Measurements from ENCODE around the gene UBE2L3. TPM values are rescaled to one million over a fixed set of nuclear protein-coding genes. Genes with fewer than 3 reads are reported as not detected.
"Not testable (repeated sequence)": the region's sequence is repeated elsewhere in the genome, so short reads cannot be mapped to it uniquely, and the experiment has no call there.

Gene UBE2L3
- 92.6 TPM for polyA plus RNA-seq (2013, experiment 1 of 4)
- polyA plus RNA-seq (2013, experiment 2 of 4): 93.7 TPM
- 80.7 TPM for polyA plus RNA-seq (2013, experiment 3 of 4)
- 95.2 TPM for polyA plus RNA-seq (2013, experiment 4 of 4)

DNA sequence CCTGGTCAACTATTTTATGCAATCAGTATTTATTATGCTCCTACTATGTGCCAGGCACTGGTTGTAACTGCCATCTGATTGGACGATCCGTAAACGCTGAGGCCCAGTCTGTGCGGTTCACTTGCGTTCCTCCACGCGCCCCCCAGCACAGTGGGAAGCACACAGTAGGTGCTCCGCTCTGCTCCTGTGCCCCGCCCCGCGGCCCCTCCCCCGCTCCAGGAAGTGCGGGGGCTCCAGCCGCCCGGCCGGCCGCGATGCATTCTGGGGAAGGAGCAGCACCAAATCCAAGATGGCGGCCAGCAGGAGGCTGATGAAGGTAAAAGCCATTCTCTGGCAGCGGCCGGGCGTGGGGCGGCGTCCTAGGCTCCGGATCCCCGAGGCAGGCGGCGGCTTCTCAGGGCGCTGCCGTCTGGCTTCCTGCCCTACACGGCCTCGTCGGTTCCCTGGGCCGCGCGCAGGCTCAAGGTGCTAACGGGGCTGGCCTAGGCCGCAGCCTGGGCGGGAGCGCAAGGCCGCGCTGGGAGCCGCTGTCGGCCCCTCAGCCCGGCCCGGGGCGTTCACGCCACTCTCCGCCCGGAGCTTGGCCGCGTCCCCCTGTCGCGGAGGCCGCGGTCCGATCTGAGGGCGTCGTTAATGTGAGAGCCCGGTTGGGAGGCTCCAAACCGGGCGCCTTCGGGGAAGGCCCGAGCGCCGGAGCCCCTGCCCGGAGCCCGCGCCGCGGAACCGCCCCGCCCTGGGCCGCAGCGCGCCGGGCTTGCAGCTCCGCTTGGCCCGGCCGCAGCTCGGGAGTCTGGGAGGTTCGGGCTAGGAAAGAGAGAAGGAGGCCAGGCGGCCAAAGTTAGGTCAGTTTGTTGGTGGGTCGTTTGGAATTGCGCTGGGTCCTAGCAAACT lies at the start of gene UBE2L3:
Gene UBE2L3, plus strand, starts transcription at position 259 of the 891 bp plus-strand sequence. Its CDS starts 31 bp downstream, at position 290.
- no peaks in the 10 kb centered on the region for H3K27me3 ChIP-seq (ENCODE audit: control insufficient read depth, insufficient read depth, low read length, poor library complexity, severe bottlenecking)
- H3K36me3 ChIP-seq (ENCODE audit: control insufficient read depth, insufficient read depth, low read length): no peaks in the 10 kb centered on the region
- H3K27ac ChIP-seq (ENCODE audit: insufficient read depth, low read depth, low read length, poor library complexity, severe bottlenecking): peak within 1 kb of the TSS; percentile 42
- WGBS, 2 experiments: 0% methylated on average over 85 of the region's 85 CpGs
- H3K4me1 ChIP-seq (ENCODE audit: control insufficient read depth, insufficient read depth, low read length): peaks cover 19% of the 10 kb centered on the region
- H3K9me3 ChIP-seq (ENCODE audit: control insufficient read depth, low read length): no peaks in the 10 kb centered on the region
- H3K4me3 ChIP-seq (ENCODE audit: insufficient read depth, low read depth, low read length): peak within 1 kb of the TSS; percentile 93

DNA sequence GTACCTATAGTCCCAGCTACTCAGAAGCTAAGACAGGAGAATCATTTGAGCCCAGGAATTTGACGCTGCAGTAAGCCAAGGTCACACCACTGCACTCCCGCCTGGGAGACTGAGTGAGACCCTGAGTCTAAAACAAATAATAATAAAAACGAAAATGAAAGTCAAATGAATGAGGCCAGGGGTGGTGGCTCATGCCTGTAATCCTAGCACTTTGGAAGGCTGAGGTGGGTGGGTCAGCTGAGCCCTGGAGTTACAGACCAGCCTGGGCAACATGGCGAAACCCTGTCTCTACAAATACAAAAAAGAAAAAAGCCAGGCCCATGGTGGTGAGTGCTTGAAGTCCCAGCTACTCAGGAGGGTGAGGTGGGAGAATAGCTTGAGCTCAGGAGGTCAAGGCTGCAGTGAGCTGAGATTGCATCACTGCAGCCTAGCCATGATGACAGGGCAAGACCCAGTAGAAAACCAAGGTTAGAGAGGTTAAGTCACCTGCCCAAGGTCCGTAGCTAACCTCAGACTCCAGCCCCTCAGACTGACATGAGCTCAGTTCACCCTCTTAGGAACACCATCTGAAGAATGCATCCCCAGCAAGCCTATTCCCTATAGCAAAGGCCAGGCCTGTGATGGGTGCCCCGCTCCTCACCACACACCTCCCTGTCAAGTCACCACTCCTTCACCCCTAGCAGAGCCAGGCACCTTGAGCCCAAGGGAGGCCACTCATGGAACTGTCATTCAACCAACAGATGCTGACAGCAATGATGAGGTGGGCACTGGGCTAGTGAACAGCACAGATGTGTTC lies 40.6 kb upstream of the UBE2L3 start:
- WGBS, 2 experiments: no CpG with 5 or more reads among the region's 6 CpGs
- not testable (repeated sequence) for H3K27me3 ChIP-seq (ENCODE audit: control insufficient read depth, insufficient read depth, low read length, poor library complexity, severe bottlenecking); H3K27ac ChIP-seq (ENCODE audit: insufficient read depth, low read depth, low read length, poor library complexity, severe bottlenecking); H3K36me3 ChIP-seq (ENCODE audit: control insufficient read depth, insufficient read depth, low read length); H3K9me3 ChIP-seq (ENCODE audit: control insufficient read depth, low read length); H3K4me3 ChIP-seq (ENCODE audit: insufficient read depth, low read depth, low read length); H3K4me1 ChIP-seq (ENCODE audit: control insufficient read depth, insufficient read depth, low read length)

DNA sequence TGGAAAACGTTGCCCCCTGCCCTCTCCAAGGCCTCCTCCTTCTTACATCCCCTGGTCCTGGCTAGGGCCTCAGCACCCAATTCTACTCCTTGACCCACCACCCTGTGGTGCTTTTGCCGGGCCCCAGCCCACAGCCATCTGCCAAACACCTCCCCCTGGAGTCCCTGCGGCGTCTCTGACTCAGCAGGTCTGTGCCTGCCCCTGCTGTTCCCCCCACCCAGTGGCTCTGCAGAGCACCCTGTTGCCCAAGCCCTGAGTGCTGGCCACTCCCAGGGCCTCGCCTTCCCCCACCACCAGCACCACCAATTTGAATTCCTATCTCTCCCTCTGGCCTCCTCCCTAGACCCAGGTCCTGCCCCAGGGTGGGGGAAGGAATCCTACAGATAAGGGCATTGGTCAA lies 36.0 kb upstream of the UBE2L3 start:
- WGBS, 2 experiments: no CpG with 5 or more reads among the region's 5 CpGs
- not testable (repeated sequence) for H3K27me3 ChIP-seq (ENCODE audit: control insufficient read depth, insufficient read depth, low read length, poor library complexity, severe bottlenecking); H3K9me3 ChIP-seq (ENCODE audit: control insufficient read depth, low read length); H3K36me3 ChIP-seq (ENCODE audit: control insufficient read depth, insufficient read depth, low read length); H3K27ac ChIP-seq (ENCODE audit: insufficient read depth, low read depth, low read length, poor library complexity, severe bottlenecking); H3K4me1 ChIP-seq (ENCODE audit: control insufficient read depth, insufficient read depth, low read length); H3K4me3 ChIP-seq (ENCODE audit: insufficient read depth, low read depth, low read length)

DNA sequence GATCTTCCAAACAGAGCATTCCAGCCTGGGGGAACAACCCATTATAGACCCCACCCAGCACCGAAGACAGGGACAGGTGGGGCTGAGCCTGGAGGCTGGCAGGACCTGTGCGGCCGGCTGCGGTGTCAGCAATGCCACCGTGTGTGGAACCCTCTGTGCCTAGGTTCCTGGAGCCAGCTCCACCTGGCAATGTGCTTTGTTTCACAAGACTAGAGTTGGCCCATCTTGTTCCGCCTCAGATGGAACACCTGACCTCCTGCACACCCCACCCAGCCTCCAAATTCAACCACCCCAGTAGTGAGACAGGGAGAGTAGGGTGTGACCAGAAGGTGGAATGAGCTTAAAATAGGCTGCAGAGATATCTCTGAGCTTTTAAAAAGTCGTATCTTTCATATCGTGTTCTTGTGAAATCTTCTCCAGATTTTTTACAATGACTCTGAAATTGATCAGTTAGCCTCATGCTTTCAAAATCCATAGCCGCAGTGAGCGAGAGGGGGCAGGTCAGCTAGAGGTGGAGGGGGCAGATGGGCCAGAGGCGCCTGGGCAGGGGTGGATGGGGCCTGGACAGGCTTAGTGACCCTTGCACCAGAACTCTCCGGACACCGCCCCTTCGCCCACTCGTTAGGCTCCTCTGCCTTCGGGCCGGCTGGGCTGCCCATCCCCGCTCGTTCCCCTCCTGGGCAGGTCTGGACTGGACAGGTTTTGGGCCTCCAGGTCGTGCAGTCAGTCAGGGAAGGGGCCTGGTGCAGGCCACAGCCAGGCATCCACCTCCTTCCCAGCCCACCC lies 34.5 kb upstream of the UBE2L3 start:
- H3K4me3 ChIP-seq (ENCODE audit: insufficient read depth, low read depth, low read length); H3K36me3 ChIP-seq (ENCODE audit: control insufficient read depth, insufficient read depth, low read length); H3K27me3 ChIP-seq (ENCODE audit: control insufficient read depth, insufficient read depth, low read length, poor library complexity, severe bottlenecking); H3K9me3 ChIP-seq (ENCODE audit: control insufficient read depth, low read length); H3K27ac ChIP-seq (ENCODE audit: insufficient read depth, low read depth, low read length, poor library complexity, severe bottlenecking); H3K4me1 ChIP-seq (ENCODE audit: control insufficient read depth, insufficient read depth, low read length): not testable (repeated sequence)
- no CpG with 5 or more reads among the region's 20 CpGs for WGBS, 2 experiments

DNA sequence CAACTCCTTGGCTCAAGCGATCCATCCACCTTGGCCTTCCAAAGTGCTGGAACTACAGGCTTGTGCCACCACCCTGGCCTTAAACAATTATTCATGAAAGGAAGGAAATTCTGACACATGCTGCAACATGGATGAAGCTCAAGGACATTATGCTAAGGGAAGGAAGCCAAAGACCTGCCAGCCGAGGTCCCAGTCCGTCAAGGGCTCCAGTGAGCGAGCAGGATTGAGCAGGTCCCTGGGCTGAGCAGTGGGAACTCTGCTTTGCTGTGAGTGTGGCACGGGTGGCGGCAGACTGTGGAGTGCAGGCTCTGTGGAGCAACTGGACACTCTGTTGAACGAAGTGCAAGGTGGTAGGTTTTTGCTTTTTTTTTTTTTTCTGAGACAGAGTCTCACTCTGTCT lies 27.7 kb upstream of the UBE2L3 start:
- H3K4me1 ChIP-seq (ENCODE audit: control insufficient read depth, insufficient read depth, low read length); H3K27ac ChIP-seq (ENCODE audit: insufficient read depth, low read depth, low read length, poor library complexity, severe bottlenecking); H3K9me3 ChIP-seq (ENCODE audit: control insufficient read depth, low read length); H3K27me3 ChIP-seq (ENCODE audit: control insufficient read depth, insufficient read depth, low read length, poor library complexity, severe bottlenecking); H3K36me3 ChIP-seq (ENCODE audit: control insufficient read depth, insufficient read depth, low read length); H3K4me3 ChIP-seq (ENCODE audit: insufficient read depth, low read depth, low read length): not testable (repeated sequence)
- no CpG with 5 or more reads among the region's 7 CpGs for WGBS, 2 experiments

DNA sequence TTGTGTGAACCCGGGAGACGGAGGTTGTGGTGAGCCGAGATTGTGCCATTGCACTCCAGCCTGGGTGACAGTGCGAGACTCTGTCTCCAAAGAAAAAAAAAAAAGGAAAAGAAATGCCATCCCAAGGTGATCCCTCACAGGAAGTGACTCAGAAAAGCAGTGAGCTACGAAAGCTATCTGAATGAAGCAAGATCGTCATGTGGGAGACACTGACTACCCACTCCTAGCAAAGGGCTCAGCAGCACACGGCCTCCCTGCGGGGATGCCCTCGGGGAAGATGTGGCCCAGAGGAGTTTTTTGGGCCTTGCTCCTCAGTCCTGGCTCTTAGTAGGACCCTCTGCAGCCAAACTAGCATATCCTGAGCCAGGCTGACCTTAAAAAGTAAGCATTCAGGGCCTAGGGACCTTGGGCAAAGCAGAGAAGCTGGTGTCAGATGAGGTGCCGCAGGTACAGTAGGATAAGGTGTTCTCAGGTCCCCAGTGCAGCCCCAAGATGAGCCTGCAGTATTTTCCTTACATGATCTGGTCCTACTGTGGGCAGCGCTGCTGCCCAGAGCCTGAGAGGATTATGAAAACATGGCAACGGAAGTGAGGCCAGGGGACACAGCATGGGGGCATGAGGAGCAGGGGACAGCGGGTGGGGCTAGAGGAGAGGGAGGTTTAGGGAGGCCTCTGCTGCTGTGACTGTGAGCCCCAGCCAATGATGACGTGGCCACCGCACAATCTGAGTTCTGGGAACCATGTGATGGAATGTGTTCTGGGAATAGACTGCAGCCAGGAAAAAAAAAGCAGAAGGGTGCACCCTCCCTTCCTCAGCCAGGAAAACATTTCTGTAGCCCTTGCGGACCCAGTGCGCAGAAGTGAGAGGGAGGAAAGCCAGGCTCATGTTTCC lies 22.8 kb upstream of the UBE2L3 start:
- not testable (repeated sequence) for H3K27me3 ChIP-seq (ENCODE audit: control insufficient read depth, insufficient read depth, low read length, poor library complexity, severe bottlenecking); H3K27ac ChIP-seq (ENCODE audit: insufficient read depth, low read depth, low read length, poor library complexity, severe bottlenecking); H3K4me3 ChIP-seq (ENCODE audit: insufficient read depth, low read depth, low read length); H3K4me1 ChIP-seq (ENCODE audit: control insufficient read depth, insufficient read depth, low read length); H3K36me3 ChIP-seq (ENCODE audit: control insufficient read depth, insufficient read depth, low read length); H3K9me3 ChIP-seq (ENCODE audit: control insufficient read depth, low read length)
- 76 to 100% methylated on average over 1 of the region's 17 CpGs for WGBS, 2 experiments

DNA sequence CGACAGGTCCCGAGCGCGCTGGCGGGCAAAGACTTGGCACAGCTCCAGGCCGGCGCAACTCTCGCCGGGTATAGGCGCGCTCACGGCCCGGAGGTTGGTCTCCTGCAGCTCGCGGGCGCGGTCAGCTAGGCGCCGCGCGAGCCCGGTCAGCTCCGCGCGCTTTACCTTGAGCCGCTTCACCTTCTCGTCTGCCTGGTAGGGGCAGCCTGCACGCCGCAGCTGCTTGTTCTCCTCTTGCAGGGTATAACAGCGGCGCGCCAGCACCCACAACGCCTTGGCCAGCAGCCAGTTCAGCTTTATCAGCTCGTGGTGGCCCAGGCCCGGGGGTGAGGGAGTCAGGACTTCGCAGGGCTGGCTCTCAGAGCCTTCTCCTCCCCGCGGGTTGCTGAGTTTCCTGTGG lies 18.0 kb upstream of the UBE2L3 start:
- H3K27me3 ChIP-seq (ENCODE audit: control insufficient read depth, insufficient read depth, low read length, poor library complexity, severe bottlenecking); H3K27ac ChIP-seq (ENCODE audit: insufficient read depth, low read depth, low read length, poor library complexity, severe bottlenecking); H3K4me3 ChIP-seq (ENCODE audit: insufficient read depth, low read depth, low read length); H3K4me1 ChIP-seq (ENCODE audit: control insufficient read depth, insufficient read depth, low read length); H3K9me3 ChIP-seq (ENCODE audit: control insufficient read depth, low read length); H3K36me3 ChIP-seq (ENCODE audit: control insufficient read depth, insufficient read depth, low read length): not testable (repeated sequence)
- no CpG with 5 or more reads among the region's 38 CpGs for WGBS, 2 experiments

DNA sequence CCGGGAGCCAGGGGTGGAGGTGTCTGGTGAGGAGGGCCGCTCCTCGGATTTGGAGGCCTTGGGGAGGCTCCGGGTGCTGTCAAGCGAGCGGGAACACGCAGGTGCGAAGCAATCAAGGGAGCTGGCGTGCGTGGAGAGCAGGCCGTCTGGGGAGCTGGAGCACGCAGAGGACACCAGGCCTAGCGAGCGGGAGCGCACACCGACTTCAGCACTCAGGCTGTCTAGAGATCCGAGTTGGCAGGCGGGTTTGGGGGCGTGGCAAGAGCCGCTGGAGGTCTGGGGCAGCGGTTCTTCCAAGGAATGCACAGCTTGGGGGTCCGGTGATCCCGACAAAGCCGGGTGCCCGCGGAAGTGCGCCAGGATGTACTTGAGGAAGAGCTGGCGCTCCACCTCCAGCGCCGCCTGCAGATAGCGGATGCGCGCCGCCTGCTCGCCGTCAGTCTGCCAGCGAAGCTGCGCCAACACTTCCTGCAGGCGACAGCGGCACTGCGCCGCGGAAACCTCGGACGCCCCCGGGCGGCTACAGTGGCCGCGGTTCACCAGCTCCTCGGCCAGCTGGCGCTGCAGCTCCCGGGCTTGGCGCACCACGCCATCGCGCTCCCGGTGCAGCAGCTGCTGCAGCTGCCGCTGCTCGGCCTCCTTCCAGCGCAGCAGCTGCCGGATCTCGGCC lies 17.4 kb upstream of the UBE2L3 start:
- H3K27me3 ChIP-seq (ENCODE audit: control insufficient read depth, insufficient read depth, low read length, poor library complexity, severe bottlenecking); H3K27ac ChIP-seq (ENCODE audit: insufficient read depth, low read depth, low read length, poor library complexity, severe bottlenecking); H3K36me3 ChIP-seq (ENCODE audit: control insufficient read depth, insufficient read depth, low read length); H3K9me3 ChIP-seq (ENCODE audit: control insufficient read depth, low read length); H3K4me3 ChIP-seq (ENCODE audit: insufficient read depth, low read depth, low read length); H3K4me1 ChIP-seq (ENCODE audit: control insufficient read depth, insufficient read depth, low read length): not testable (repeated sequence)
- WGBS, 2 experiments: no CpG with 5 or more reads among the region's 62 CpGs

DNA sequence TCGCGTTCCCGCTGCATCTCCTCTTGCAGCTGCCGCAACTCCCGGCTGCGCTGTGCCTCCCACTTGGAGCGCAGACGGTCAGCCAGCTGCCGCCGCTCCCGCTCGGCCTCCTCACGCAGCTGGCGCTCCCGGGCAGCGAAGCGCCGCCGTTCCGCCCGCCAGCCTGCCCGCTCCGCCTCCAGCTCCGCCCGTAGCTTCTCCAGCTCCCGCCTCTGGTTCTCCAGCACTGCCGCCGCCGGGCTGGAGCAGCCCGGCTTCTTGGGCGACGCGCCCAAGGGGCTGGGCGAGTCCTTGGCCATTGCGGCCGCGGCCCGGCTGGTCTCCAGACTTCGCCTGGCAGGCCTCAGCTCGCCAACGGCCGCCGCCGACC lies 16.9 kb upstream of the UBE2L3 start:
- not testable (repeated sequence) for H3K27ac ChIP-seq (ENCODE audit: insufficient read depth, low read depth, low read length, poor library complexity, severe bottlenecking); H3K9me3 ChIP-seq (ENCODE audit: control insufficient read depth, low read length); H3K27me3 ChIP-seq (ENCODE audit: control insufficient read depth, insufficient read depth, low read length, poor library complexity, severe bottlenecking); H3K4me1 ChIP-seq (ENCODE audit: control insufficient read depth, insufficient read depth, low read length); H3K36me3 ChIP-seq (ENCODE audit: control insufficient read depth, insufficient read depth, low read length); H3K4me3 ChIP-seq (ENCODE audit: insufficient read depth, low read depth, low read length)
- no CpG with 5 or more reads among the region's 44 CpGs for WGBS, 2 experiments
